Liver (tissue), 9 donors: ENCODE measurements around the gene DRD4. TPM values are rescaled to one million over a fixed set of nuclear protein-coding genes. Genes with fewer than 3 reads are reported as not detected.

ENCODE experiments used
- DNase-seq: peaks from one replicate; pipeline ENCODE4 v3.0.0-alpha.2; 2017; ENCODE audit warnings: low spot score
- H3K27ac ChIP-seq, 2 donors: one replicate each; pipeline ENCODE4 v1.7.0; 2013; ENCODE audit warnings: inconsistent platforms in 2 of 2, low read length in 2 of 2, control low read depth in 1 of 2, low read depth in 1 of 2, mild to moderate bottlenecking in 1 of 2
- H3K27me3 ChIP-seq, 4 donors: one replicate each; pipeline versions ENCODE4 v1.6.1 to v1.7.0; 2013; ENCODE audit warnings: low read length in 3 of 4, inconsistent platforms in 1 of 4, mild to moderate bottlenecking in 1 of 4, moderate library complexity in 1 of 4; ENCODE audit not compliant: control insufficient read depth in 4 of 4, insufficient read depth in 4 of 4
- H3K36me3 ChIP-seq, 4 donors: one replicate each; pipeline versions ENCODE4 v1.6.1 to v1.7.0; 2013; ENCODE audit warnings: low read length in 3 of 4, mild to moderate bottlenecking in 3 of 4, low read depth in 1 of 4, moderate library complexity in 1 of 4; ENCODE audit not compliant: control insufficient read depth in 4 of 4, insufficient read depth in 3 of 4
- H3K4me1 ChIP-seq, 4 donors: one replicate each; pipeline versions ENCODE4 v1.6.1 to v1.7.0; 2013; ENCODE audit warnings: low read length in 3 of 4, mild to moderate bottlenecking in 3 of 4, moderate library complexity in 1 of 4; ENCODE audit not compliant: control insufficient read depth in 4 of 4, insufficient read depth in 4 of 4
- H3K4me3 ChIP-seq, 3 donors: one replicate each; pipeline versions ENCODE4 v1.6.1 to v1.7.0; 2013; ENCODE audit warnings: low read length in 3 of 3, control low read depth in 1 of 3, low read depth in 1 of 3, mild to moderate bottlenecking in 1 of 3
- H3K9ac ChIP-seq, 2 donors: one replicate each; pipeline ENCODE4 v1.7.0; 2013; ENCODE audit warnings: low read length in 2 of 2, mild to moderate bottlenecking in 2 of 2, moderate library complexity in 2 of 2, control low read depth in 1 of 2, low read depth in 1 of 2
- H3K9me3 ChIP-seq, 4 donors: one replicate each; pipeline versions ENCODE4 v1.6.1 to v1.7.0; 2013; ENCODE audit warnings: low read length in 3 of 4; ENCODE audit not compliant: control insufficient read depth in 4 of 4
- EGR1 ChIP-seq, 2 donors: IDR thresholded peaks; 2 replicates each; pipeline ENCODE4 v1.6.1; 2016 to 2018; ENCODE audit warnings: antibody characterized with exemption in 2 of 2, low read depth in 2 of 2
- FOXA1 ChIP-seq: IDR thresholded peaks from 2 replicates; pipeline ENCODE4 v1.6.1; 2016; ENCODE audit warnings: antibody characterized with exemption
- FOXA2 ChIP-seq: IDR thresholded peaks from 2 replicates; pipeline ENCODE4 v1.6.1; 2016; ENCODE audit warnings: antibody characterized with exemption
- GABPA ChIP-seq, 2 donors: IDR thresholded peaks in 1 of 2; conservative IDR thresholded peaks in 1 of 2; 2 replicates each; pipeline ENCODE4 v1.6.1; 2016; ENCODE audit warnings: antibody characterized with exemption in 2 of 2, mild to moderate bottlenecking in 1 of 2, moderate library complexity in 1 of 2
- JUND ChIP-seq, 2 donors: IDR thresholded peaks; 2 replicates each; pipeline ENCODE4 v1.6.1; 2016; ENCODE audit warnings: antibody characterized with exemption in 2 of 2
- NR2F2 ChIP-seq: IDR thresholded peaks from 2 replicates; pipeline ENCODE4 v1.6.1; 2016; ENCODE audit warnings: antibody characterized with exemption
- TAF1 ChIP-seq: conservative IDR thresholded peaks from 2 replicates; pipeline ENCODE4 v1.6.1; 2016; ENCODE audit warnings: antibody characterized with exemption, mild to moderate bottlenecking
- YY1 ChIP-seq: IDR thresholded peaks from 2 replicates; pipeline ENCODE4 v1.6.1; 2016; ENCODE audit warnings: antibody characterized with exemption, mild to moderate bottlenecking
- WGBS: extraction: QIAGEN DNeasy Blood & Tissue Kit; methylation state at CpG from one replicate; pipeline ENCODE4 v1.1.7; 2013; 5-methylcytosine and 5-hydroxymethylcytosine counted together
- polyA plus RNA-seq, 2 donors: library from polyadenylated mRNA; stranded (reverse) in 1 of 2; unstranded in 1 of 2; fragments of 200-250 nt in 1 of 2; fragments of >200 nt in 1 of 2; fragmentation: Nextera tagmentation in 1 of 2; extraction: Ambion mirVana in 1 of 2; gene quantifications; one replicate each; pipeline versions ENCODE4 v1.2.1 to v1.2.3, GENCODE V29; 2013 to 2015
- total RNA-seq, 2 donors: library from RNA; depleted of rRNA; stranded (reverse); fragments of >200 nt; gene quantifications; one replicate each; pipeline ENCODE4 v1.2.3, GENCODE V29; 2014
- TF ChIP-seq, protein P1 (sequence below): IDR thresholded peaks from 2 replicates; pipeline ENCODE4 v1.6.1; 2016; ENCODE audit warnings: antibody characterized with exemption, mild to moderate bottlenecking
- TF ChIP-seq, protein P2 (sequence below): IDR thresholded peaks from 2 replicates; pipeline ENCODE4 v1.6.1; 2016; ENCODE audit warnings: antibody characterized with exemption
- TF ChIP-seq, protein P3 (sequence below): IDR thresholded peaks from 2 replicates; pipeline ENCODE4 v1.6.1; 2016; ENCODE audit warnings: antibody characterized with exemption
- TF ChIP-seq, protein P4 (sequence below): fragments of 150-350 bp; IDR thresholded peaks from 2 replicates; pipeline ENCODE4 v1.5.1; 2017; ENCODE audit warnings: improper control_type of control experiment, low read depth, low read length; ENCODE audit not compliant: missing input control
- donor health status: healthy.
- donor health status: healthy.
- donor health status: healthy.
- donor health status: healthy.
- donor health status: healthy.

Gene DRD4
- total and polyA plus RNA-seq, 4 donors, result not detected

DNA sequence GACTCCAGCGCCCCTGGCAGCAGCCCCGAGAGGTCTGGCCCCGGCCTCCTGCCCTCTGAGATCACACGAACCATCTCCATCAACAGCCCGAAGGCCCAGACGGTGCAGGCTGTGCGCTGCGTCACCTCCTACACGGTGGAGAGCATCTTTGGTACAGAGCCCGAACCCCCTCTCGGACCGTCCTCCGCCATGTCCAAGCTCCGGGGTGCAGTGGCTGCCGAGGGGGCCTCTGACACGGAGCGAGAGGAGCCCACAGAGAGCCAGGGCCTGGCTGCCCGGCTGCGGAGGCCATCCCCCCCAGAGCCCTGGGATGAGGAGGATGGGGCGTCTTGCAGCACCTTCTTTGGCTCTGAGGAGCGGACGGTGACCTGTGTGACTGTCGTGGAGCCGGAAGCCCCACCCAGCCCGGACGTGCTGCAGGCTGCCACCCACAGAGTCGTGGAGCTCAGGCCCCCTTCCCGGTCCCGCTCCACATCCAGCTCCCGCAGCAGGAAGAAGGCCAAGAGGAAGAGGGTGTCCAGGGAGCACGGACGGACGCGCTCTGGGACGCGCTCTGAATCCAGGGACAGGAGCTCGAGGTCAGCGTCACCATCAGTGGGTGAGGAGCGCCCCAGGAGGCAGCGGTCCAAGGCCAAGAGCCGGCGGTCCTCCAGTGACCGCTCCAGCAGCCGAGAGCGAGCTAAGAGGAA, 29.0 kb upstream of the DRD4 start:
- DNase-seq, result no peak

DNA sequence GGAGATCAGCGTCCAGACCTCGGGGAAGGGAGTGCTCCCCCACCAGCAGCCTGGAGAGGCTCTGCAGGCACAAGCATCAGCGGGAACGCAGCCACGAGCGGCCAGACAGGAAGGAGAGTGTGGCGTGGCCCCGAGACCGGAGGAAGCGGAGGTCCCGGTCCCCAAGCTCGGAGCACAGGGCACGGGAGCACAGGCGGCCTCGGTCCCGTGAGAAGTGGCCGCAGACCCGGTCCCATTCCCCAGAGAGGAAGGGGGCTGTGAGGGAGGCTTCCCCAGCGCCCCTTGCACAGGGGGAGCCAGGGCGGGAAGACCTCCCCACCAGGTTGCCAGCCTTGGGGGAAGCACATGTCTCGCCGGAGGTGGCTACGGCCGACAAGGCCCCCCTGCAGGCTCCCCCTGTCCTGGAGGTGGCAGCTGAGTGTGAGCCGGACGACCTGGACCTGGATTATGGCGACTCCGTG, 28.2 kb upstream of the DRD4 start:
- DNase-seq, result no peak
- WGBS, result 81% methylated on average over 28 of the region's 28 CpGs

More for the DNA sequence above, 29.0 kb upstream of the DRD4 start:
- TF ChIP-seq, protein P1, sequence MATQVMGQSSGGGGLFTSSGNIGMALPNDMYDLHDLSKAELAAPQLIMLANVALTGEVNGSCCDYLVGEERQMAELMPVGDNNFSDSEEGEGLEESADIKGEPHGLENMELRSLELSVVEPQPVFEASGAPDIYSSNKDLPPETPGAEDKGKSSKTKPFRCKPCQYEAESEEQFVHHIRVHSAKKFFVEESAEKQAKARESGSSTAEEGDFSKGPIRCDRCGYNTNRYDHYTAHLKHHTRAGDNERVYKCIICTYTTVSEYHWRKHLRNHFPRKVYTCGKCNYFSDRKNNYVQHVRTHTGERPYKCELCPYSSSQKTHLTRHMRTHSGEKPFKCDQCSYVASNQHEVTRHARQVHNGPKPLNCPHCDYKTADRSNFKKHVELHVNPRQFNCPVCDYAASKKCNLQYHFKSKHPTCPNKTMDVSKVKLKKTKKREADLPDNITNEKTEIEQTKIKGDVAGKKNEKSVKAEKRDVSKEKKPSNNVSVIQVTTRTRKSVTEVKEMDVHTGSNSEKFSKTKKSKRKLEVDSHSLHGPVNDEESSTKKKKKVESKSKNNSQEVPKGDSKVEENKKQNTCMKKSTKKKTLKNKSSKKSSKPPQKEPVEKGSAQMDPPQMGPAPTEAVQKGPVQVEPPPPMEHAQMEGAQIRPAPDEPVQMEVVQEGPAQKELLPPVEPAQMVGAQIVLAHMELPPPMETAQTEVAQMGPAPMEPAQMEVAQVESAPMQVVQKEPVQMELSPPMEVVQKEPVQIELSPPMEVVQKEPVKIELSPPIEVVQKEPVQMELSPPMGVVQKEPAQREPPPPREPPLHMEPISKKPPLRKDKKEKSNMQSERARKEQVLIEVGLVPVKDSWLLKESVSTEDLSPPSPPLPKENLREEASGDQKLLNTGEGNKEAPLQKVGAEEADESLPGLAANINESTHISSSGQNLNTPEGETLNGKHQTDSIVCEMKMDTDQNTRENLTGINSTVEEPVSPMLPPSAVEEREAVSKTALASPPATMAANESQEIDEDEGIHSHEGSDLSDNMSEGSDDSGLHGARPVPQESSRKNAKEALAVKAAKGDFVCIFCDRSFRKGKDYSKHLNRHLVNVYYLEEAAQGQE, result no peak
- no peak for TF ChIP-seq FOXA2
- no peak for TF ChIP-seq EGR1 (IDR thresholded peaks at IDR 0.05; ENCODE audit: low read depth in 2 of 2)
- TF ChIP-seq TAF1, result no peak
- TF ChIP-seq, protein P2, sequence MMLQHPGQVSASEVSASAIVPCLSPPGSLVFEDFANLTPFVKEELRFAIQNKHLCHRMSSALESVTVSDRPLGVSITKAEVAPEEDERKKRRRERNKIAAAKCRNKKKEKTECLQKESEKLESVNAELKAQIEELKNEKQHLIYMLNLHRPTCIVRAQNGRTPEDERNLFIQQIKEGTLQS, result no peak
- TF ChIP-seq GABPA (IDR thresholded peaks at IDR 0.05 in 1 of 2, conservative IDR thresholded peaks at IDR 0.05 in 1 of 2), result no peak
- TF ChIP-seq, protein P3, sequence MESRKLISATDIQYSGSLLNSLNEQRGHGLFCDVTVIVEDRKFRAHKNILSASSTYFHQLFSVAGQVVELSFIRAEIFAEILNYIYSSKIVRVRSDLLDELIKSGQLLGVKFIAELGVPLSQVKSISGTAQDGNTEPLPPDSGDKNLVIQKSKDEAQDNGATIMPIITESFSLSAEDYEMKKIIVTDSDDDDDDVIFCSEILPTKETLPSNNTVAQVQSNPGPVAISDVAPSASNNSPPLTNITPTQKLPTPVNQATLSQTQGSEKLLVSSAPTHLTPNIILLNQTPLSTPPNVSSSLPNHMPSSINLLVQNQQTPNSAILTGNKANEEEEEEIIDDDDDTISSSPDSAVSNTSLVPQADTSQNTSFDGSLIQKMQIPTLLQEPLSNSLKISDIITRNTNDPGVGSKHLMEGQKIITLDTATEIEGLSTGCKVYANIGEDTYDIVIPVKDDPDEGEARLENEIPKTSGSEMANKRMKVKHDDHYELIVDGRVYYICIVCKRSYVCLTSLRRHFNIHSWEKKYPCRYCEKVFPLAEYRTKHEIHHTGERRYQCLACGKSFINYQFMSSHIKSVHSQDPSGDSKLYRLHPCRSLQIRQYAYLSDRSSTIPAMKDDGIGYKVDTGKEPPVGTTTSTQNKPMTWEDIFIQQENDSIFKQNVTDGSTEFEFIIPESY, result no peak
- no peak for TF ChIP-seq NR2F2
- TF ChIP-seq JUND (IDR thresholded peaks at IDR 0.05), result no peak
- peaks cover 20 to 79% (median 43%) of the 10 kb centered on the region in 4 donors for H3K4me1 ChIP-seq
- peaks cover 29 to 61% (median 37%) of the 10 kb centered on the region in 4 donors for H3K36me3 ChIP-seq
- H3K27me3 ChIP-seq, result no peaks in the 10 kb centered on the region
- WGBS, result 84% methylated on average over 45 of the region's 45 CpGs
- H3K4me3 ChIP-seq, result no peak overlapping the region
- no peak overlapping the region for H3K27ac ChIP-seq
- H3K9ac ChIP-seq, result no peak overlapping the region
- no peaks in the 10 kb centered on the region for H3K9me3 ChIP-seq

DNA sequence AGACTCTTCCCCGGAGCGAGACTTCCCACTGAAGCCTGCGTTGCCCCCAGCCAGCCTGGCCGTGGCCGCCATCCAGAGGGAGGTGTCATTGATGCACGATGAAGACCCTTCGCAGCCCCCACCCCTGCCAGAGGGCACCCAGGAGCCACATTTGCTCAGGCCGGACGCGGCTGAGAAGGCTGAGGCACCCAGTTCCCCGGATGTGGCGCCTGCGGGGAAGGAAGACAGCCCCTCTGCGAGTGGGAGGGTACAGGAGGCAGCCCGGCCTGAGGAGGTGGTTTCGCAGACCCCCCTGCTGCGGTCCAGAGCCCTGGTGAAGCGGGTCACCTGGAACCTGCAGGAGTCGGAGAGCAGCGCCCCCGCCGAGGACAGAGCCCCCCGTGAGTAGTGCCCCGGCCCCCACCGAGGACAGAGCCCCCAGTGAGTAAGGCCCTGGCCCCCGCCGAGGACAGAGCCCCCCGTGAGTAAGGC, 27.7 kb upstream of the DRD4 start:
- DNase-seq, result no peak
- Histone ChIP-seq H3K27me3 (no peaks in the 10 kb centered on the region), H3K4me3 (no peak overlapping the region), H3K9me3 (no peaks in the 10 kb centered on the region), H3K4me1 (peaks cover 22 to 83% (median 52%) of the 10 kb centered on the region in 4 donors), H3K9ac (no peak overlapping the region), H3K27ac (no peak overlapping the region), H3K36me3 (peaks cover 20 to 55% (median 38%) of the 10 kb centered on the region in 4 donors)
- WGBS, result 93% methylated on average over 28 of the region's 28 CpGs
- TF ChIP-seq GABPA (IDR thresholded peaks at IDR 0.05 in 1 of 2, conservative IDR thresholded peaks at IDR 0.05 in 1 of 2), result no peak
- TF ChIP-seq, protein P2, result no peak
- TF ChIP-seq FOXA1, result no peak
- no peak for TF ChIP-seq FOXA2
- TF ChIP-seq, protein P1, result no peak
- TF ChIP-seq NR2F2, result no peak
- TF ChIP-seq YY1, result no peak
- no peak for TF ChIP-seq TAF1
- TF ChIP-seq, protein P4, sequence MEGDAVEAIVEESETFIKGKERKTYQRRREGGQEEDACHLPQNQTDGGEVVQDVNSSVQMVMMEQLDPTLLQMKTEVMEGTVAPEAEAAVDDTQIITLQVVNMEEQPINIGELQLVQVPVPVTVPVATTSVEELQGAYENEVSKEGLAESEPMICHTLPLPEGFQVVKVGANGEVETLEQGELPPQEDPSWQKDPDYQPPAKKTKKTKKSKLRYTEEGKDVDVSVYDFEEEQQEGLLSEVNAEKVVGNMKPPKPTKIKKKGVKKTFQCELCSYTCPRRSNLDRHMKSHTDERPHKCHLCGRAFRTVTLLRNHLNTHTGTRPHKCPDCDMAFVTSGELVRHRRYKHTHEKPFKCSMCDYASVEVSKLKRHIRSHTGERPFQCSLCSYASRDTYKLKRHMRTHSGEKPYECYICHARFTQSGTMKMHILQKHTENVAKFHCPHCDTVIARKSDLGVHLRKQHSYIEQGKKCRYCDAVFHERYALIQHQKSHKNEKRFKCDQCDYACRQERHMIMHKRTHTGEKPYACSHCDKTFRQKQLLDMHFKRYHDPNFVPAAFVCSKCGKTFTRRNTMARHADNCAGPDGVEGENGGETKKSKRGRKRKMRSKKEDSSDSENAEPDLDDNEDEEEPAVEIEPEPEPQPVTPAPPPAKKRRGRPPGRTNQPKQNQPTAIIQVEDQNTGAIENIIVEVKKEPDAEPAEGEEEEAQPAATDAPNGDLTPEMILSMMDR, result no peak

More for the DNA sequence above, 28.2 kb upstream of the DRD4 start:
- Histone ChIP-seq H3K27ac (no peak overlapping the region), H3K27me3 (no peaks in the 10 kb centered on the region), H3K4me1 (peaks cover 22 to 81% (median 47%) of the 10 kb centered on the region in 4 donors), H3K9ac (no peak overlapping the region), H3K9me3 (no peaks in the 10 kb centered on the region), H3K4me3 (no peak overlapping the region), H3K36me3 (peaks cover 23 to 60% (median 39%) of the 10 kb centered on the region in 4 donors)
- peak; percentile 18 for TF ChIP-seq NR2F2
- no peak for TF ChIP-seq EGR1 (IDR thresholded peaks at IDR 0.05; ENCODE audit: low read depth in 2 of 2)
